Prostate gland (tissue), 2 donors: ENCODE data around the gene FIBP.

Source experiments
- POLR2A ChIP-seq: fragments of 450-650 bp; IDR thresholded peaks from one replicate; pipeline ENCODE4 v1.6.1; 2016; ENCODE audit warnings: antibody characterized with exemption, mild to moderate bottlenecking
- TF ChIP-seq, protein P1 (sequence below), 4 experiments: fragments of 200-600 bp in 2 of 4; fragments of 450-650 bp in 2 of 4; sonication (generic) in 2 of 4; IDR thresholded peaks; 1 replicate in 3 of 4; 2 replicates in 1 of 4; pipeline ENCODE4 v1.5.1; 2016 to 2019; ENCODE audit warnings: antibody characterized with exemption in 4 of 4, mild to moderate bottlenecking in 2 of 4, moderate library complexity in 2 of 4

DNA sequence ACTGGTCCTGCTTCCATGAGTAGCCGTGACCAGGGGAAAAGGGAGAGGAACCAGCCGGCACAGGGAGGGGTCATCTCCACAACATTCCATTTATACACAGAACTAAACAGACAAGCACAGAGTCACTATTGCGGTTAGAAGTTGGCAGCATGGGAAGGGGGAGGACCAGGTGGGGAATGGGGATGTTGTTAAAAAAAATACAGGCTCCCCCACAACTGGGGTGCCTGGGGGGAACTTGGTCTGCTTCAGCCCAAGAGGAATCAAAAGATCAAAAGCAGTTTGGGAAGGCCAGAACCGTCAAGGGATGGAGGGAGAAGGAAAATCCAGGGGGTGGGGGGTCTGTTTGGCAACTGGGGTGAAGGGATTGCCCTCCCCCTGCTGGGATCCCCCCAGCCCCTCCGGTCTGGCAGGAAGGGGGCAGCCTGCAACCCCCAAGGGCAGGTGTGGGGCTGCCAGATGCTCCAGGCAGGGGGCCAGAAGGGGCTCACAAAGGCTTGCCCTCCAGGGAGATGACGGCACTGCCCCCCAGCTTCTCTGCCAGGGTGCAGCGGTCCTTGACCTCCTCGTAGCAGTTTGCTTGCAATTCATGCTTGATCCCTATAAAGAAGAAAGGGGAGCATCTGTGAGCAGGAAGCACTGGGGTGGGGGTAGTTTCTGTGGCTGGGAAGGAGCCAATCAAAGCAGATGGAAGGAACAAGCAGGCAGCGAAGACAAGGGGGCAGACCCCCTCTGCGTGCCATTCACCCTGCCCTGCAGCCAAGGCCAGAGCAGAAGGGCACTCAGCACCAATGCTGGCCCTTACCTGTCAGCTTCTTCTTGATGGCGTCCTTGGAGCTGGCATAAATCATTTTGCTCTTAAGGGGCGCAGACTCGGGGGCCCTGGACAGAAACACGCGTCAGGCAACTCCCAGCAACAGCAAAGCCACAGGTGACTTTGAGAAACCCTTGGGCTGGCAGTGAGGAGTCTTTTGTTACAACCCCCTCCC lies 33.1 kb downstream of the FIBP start:
- TF ChIP-seq, protein P1, sequence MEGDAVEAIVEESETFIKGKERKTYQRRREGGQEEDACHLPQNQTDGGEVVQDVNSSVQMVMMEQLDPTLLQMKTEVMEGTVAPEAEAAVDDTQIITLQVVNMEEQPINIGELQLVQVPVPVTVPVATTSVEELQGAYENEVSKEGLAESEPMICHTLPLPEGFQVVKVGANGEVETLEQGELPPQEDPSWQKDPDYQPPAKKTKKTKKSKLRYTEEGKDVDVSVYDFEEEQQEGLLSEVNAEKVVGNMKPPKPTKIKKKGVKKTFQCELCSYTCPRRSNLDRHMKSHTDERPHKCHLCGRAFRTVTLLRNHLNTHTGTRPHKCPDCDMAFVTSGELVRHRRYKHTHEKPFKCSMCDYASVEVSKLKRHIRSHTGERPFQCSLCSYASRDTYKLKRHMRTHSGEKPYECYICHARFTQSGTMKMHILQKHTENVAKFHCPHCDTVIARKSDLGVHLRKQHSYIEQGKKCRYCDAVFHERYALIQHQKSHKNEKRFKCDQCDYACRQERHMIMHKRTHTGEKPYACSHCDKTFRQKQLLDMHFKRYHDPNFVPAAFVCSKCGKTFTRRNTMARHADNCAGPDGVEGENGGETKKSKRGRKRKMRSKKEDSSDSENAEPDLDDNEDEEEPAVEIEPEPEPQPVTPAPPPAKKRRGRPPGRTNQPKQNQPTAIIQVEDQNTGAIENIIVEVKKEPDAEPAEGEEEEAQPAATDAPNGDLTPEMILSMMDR (IDR thresholded peaks at IDR 0.05), result no peak
- no peak for TF ChIP-seq POLR2A
